H1 (cell line): ENCODE measurements around the gene AGBL4. TPM values are rescaled to one million over a fixed set of nuclear protein-coding genes. Genes with fewer than 3 reads are reported as not detected.

Experiments used
- CTCF ChIA-PET: fragments of 300-600 bp; sonication (Branson Sonifier 250); formaldehyde crosslinking; loops from one replicate; lab custom pipeline; 2021; ENCODE audit not compliant: partially characterized antibody; lab: Charles Lee
- POLR2A ChIA-PET: fragments of 300-600 bp; sonication (Branson Sonifier 250); formaldehyde crosslinking; loops from one replicate; lab custom pipeline; 2021; ENCODE audit warnings: inconsistent platforms; ENCODE audit not compliant: partially characterized antibody; lab: Charles Lee
- DNase-seq, 2 experiments: peaks; one replicate each; pipeline versions ENCODE4 v3.0.0 to v3.0.0-alpha.2; 2010 to 2022; ENCODE audit warnings: low spot score in 2 of 2, low read depth in 1 of 2, mixed read lengths in 1 of 2
- FAIRE-seq: peaks from 2 replicates; lab custom pipeline; 2011; peaks lifted over from hg19 to GRCh38; lab: Jason Lieb, UNC
- H2AFZ ChIP-seq: 2 replicates; pipeline ENCODE4 v1.8.1; 2012; ENCODE audit warnings: low read length, inconsistent platforms
- H2AK5ac ChIP-seq: 2 replicates; pipeline ENCODE4 v1.6.1; 2013; ENCODE audit warnings: low read depth, low read length
- H2BK120ac ChIP-seq: replicated peaks from 2 replicates; pipeline ENCODE3; 2013; ENCODE audit warnings: low read depth, low read length, inconsistent platforms
- H2BK12ac ChIP-seq: 2 replicates; pipeline ENCODE4 v1.6.1; 2013; ENCODE audit warnings: low read depth, low read length
- H2BK15ac ChIP-seq: 2 replicates; pipeline ENCODE4 v1.6.1; 2013; ENCODE audit warnings: low read length
- H2BK20ac ChIP-seq: 2 replicates; pipeline ENCODE4 v1.6.1; 2013; ENCODE audit warnings: low read length
- H2BK5ac ChIP-seq: 2 replicates; pipeline ENCODE4 v1.6.1; 2013; ENCODE audit warnings: low read depth, low read length
- H3K14ac ChIP-seq: 2 replicates; pipeline ENCODE4 v1.6.1; 2013; ENCODE audit warnings: inconsistent platforms; ENCODE audit not compliant: insufficient read length
- H3K18ac ChIP-seq: 2 replicates; pipeline ENCODE4 v1.6.1; 2013; ENCODE audit warnings: low read length; ENCODE audit errors: extremely low read depth
- H3K23ac ChIP-seq: 2 replicates; pipeline ENCODE4 v1.6.1; 2013; ENCODE audit warnings: inconsistent platforms; ENCODE audit not compliant: insufficient read length
- H3K23me2 ChIP-seq: 2 replicates; pipeline ENCODE4 v1.6.1; 2013; ENCODE audit warnings: low read depth, low read length
- H3K27ac ChIP-seq: 2 replicates; pipeline ENCODE4 v1.6.1; 2011; ENCODE audit warnings: low read depth, low read length, inconsistent platforms
- H3K27me3 ChIP-seq, 4 experiments: replicated peaks in 1 of 4; 1 replicate in 1 of 4; 2 replicates in 3 of 4; pipeline versions ENCODE4 v1.6.1 to v1.8.1; 2011 to 2013; ENCODE audit warnings: low read length in 3 of 4, mild to moderate bottlenecking in 3 of 4, inconsistent platforms in 2 of 4, mixed read lengths in 2 of 4, moderate library complexity in 1 of 4; ENCODE audit not compliant: control insufficient read depth in 3 of 4, insufficient read depth in 3 of 4; ENCODE audit errors: extremely low read depth in 1 of 4
- H3K36me3 ChIP-seq, 4 experiments: 2 replicates each; pipeline versions ENCODE4 v1.6.1 to v1.8.1; 2011 to 2013; ENCODE audit warnings: mild to moderate bottlenecking in 4 of 4, low read length in 3 of 4, moderate library complexity in 2 of 4, control low read depth in 1 of 4, inconsistent platforms in 1 of 4; ENCODE audit not compliant: insufficient read depth in 4 of 4, control insufficient read depth in 2 of 4
- H3K4ac ChIP-seq: replicated peaks from 2 replicates; pipeline ENCODE3; 2013; ENCODE audit warnings: low read length, low read depth, mixed read lengths, inconsistent platforms; ENCODE audit not compliant: insufficient read length
- H3K4me1 ChIP-seq, 4 experiments: replicated peaks in 1 of 4; 1 replicate in 1 of 4; 2 replicates in 3 of 4; pipeline versions ENCODE4 v1.6.1 to v1.8.1; 2011 to 2013; ENCODE audit warnings: low read length in 3 of 4, inconsistent platforms in 2 of 4, mixed read lengths in 1 of 4; ENCODE audit not compliant: insufficient read depth in 4 of 4, control insufficient read depth in 3 of 4
- H3K4me2 ChIP-seq, 2 experiments: 2 replicates each; pipeline versions ENCODE4 v1.6.1 to v1.8.1; 2011 to 2013; ENCODE audit warnings: low read depth in 2 of 2, low read length in 2 of 2, control low read depth in 1 of 2, inconsistent platforms in 1 of 2, mild to moderate bottlenecking in 1 of 2; ENCODE audit not compliant: insufficient read depth in 1 of 2
- H3K4me3 ChIP-seq, 4 experiments: fragments of 200-600, 300-600 bp in 1 of 4; sonication (generic), shearing (Covaris generic), sonication (Bioruptor Twin) in 1 of 4; 2 replicates each; pipeline versions ENCODE4 v1.5.1 to v1.8.1; 2011 to 2016; ENCODE audit warnings: low read length in 4 of 4, low read depth in 3 of 4, control low read depth in 2 of 4, inconsistent platforms in 2 of 4, mild to moderate bottlenecking in 2 of 4, mixed read lengths in 1 of 4, moderate library complexity in 1 of 4; ENCODE audit not compliant: insufficient read depth in 2 of 4; ENCODE audit errors: extremely low read depth in 1 of 4
- H3K56ac ChIP-seq: replicated peaks from 2 replicates; pipeline ENCODE3; 2013; ENCODE audit warnings: low read depth, mild to moderate bottlenecking, mixed read lengths, low read length, inconsistent platforms; ENCODE audit not compliant: insufficient read length
- H3K79me1 ChIP-seq: 2 replicates; pipeline ENCODE4 v1.6.1; 2013; ENCODE audit warnings: low read depth, low read length, control low read depth
- H3K79me2 ChIP-seq, 2 experiments: 2 replicates each; pipeline versions ENCODE4 v1.6.1 to v1.8.1; 2012 to 2013; ENCODE audit warnings: low read length in 2 of 2, mild to moderate bottlenecking in 2 of 2, inconsistent platforms in 1 of 2; ENCODE audit not compliant: insufficient read depth in 2 of 2, control insufficient read depth in 1 of 2
- H3K9ac ChIP-seq, 4 experiments: replicated peaks in 1 of 4; 1 replicate in 1 of 4; 2 replicates in 3 of 4; pipeline versions ENCODE4 v1.6.1 to v1.8.1; 2011 to 2013; ENCODE audit warnings: low read depth in 3 of 4, low read length in 3 of 4, control low read depth in 2 of 4, mild to moderate bottlenecking in 2 of 4, moderate library complexity in 2 of 4, inconsistent platforms in 1 of 4; ENCODE audit errors: extremely low read depth in 1 of 4
- H3K9me3 ChIP-seq, 2 experiments: 2 replicates each; pipeline versions ENCODE4 v1.6.1 to v1.8.1; 2012 to 2013; ENCODE audit warnings: mild to moderate bottlenecking in 2 of 2, moderate library complexity in 2 of 2, control low read depth in 1 of 2, inconsistent platforms in 1 of 2, low read depth in 1 of 2, low read length in 1 of 2, mixed read lengths in 1 of 2; ENCODE audit not compliant: insufficient read depth in 2 of 2
- H4K20me1 ChIP-seq, 2 experiments: replicated peaks in 1 of 2; 2 replicates each; pipeline versions ENCODE3 to v1.8.1; 2011 to 2013; ENCODE audit warnings: inconsistent platforms in 2 of 2, low read length in 2 of 2, mild to moderate bottlenecking in 1 of 2; ENCODE audit not compliant: insufficient read depth in 2 of 2, control insufficient read depth in 1 of 2
- H4K5ac ChIP-seq: 2 replicates; pipeline ENCODE4 v1.6.1; 2013; ENCODE audit warnings: low read length, low read depth, mixed read lengths, inconsistent platforms; ENCODE audit not compliant: insufficient read length
- H4K8ac ChIP-seq: 2 replicates; pipeline ENCODE4 v1.8.0; 2013; ENCODE audit warnings: mild to moderate bottlenecking, moderate library complexity, low read length, inconsistent platforms; ENCODE audit not compliant: insufficient read depth; ENCODE audit errors: extremely low read depth
- H4K91ac ChIP-seq: replicated peaks from 2 replicates; pipeline ENCODE3; 2013; ENCODE audit warnings: low read length, mixed read lengths, inconsistent platforms; ENCODE audit not compliant: insufficient read length
- CEBPB ChIP-seq: IDR thresholded peaks from 2 replicates; pipeline ENCODE4 v1.6.1; 2012; ENCODE audit warnings: low read depth, low read length
- CTBP2 ChIP-seq: IDR thresholded peaks from 2 replicates; pipeline ENCODE4 v1.7.0; 2011; ENCODE audit warnings: borderline replicate concordance, mild to moderate bottlenecking, moderate library complexity, mixed read lengths, low read length; ENCODE audit not compliant: insufficient read depth, insufficient read length
- EP300 ChIP-seq, 2 experiments: IDR thresholded peaks; 1 replicate in 1 of 2; 2 replicates in 1 of 2; pipeline ENCODE4 v1.6.1; 2011 to 2012; ENCODE audit warnings: low read depth in 2 of 2, low read length in 2 of 2, mild to moderate bottlenecking in 2 of 2, borderline replicate concordance in 1 of 2, inconsistent platforms in 1 of 2, moderate library complexity in 1 of 2
- EZH2 ChIP-seq: fragments of 200-600 bp; sonication (generic); IDR thresholded peaks from 2 replicates; pipeline ENCODE4 v1.7.1; 2012; ENCODE audit warnings: low read depth, mild to moderate bottlenecking, moderate library complexity, low read length, inconsistent platforms; ENCODE audit not compliant: severe bottlenecking
- FOSL1 ChIP-seq: IDR thresholded peaks from 2 replicates; pipeline ENCODE4 v1.6.1; 2011; ENCODE audit warnings: mild to moderate bottlenecking, low read depth, low read length, moderate library complexity; ENCODE audit not compliant: insufficient read depth
- JUND ChIP-seq: IDR thresholded peaks from 2 replicates; pipeline ENCODE4 v1.6.1; 2011; ENCODE audit warnings: mild to moderate bottlenecking, improper control_type of control experiment, low read length
- POU5F1 ChIP-seq: IDR thresholded peaks from 2 replicates; pipeline ENCODE4 v1.6.1; 2011; ENCODE audit warnings: low read depth, mild to moderate bottlenecking, low read length, moderate library complexity
- RFX5 ChIP-seq: IDR thresholded peaks from 2 replicates; pipeline ENCODE4 v1.6.1; 2011; ENCODE audit warnings: low read depth, low read length, improper control_type of control experiment, borderline replicate concordance
- SIX5 ChIP-seq: IDR thresholded peaks from 2 replicates; pipeline ENCODE4 v1.6.1; 2011; ENCODE audit warnings: mild to moderate bottlenecking, low read depth, low read length
- SP2 ChIP-seq: IDR thresholded peaks from 2 replicates; pipeline ENCODE4 v1.6.1; 2012; ENCODE audit warnings: mild to moderate bottlenecking, low read length, inconsistent platforms
- TBP ChIP-seq: IDR thresholded peaks from 2 replicates; pipeline ENCODE4 v1.6.1; 2011; ENCODE audit warnings: low read depth, low read length, improper control_type of control experiment
- ZNF274 ChIP-seq: IDR thresholded peaks from 2 replicates; pipeline ENCODE4 v1.7.0; 2012; ENCODE audit warnings: low read length, borderline replicate concordance; ENCODE audit errors: extremely low read depth
- WGBS, 2 experiments: shearing (Covaris generic) in 1 of 2; methylation state at CpG; one replicate each; pipeline versions ENCODE4 v1.1.6 to v1.1.7; 2013 to 2015; ENCODE audit warnings: low lambda C conversion rate in 2 of 2, mixed read lengths in 2 of 2, inconsistent platforms in 1 of 2, low coverage in 1 of 2, missing lambda C conversion rate in 1 of 2; ENCODE audit not compliant: insufficient replicate concordance in 2 of 2, insufficient coverage in 1 of 2, insufficient read length in 1 of 2; ENCODE audit errors: extremely low coverage in 1 of 2, missing lambda C conversion rate in 1 of 2; 5-methylcytosine and 5-hydroxymethylcytosine counted together
- polyA plus RNA-seq, 7 experiments: library from polyadenylated mRNA; depleted of rRNA in 3 of 7; stranded (reverse) in 5 of 7; unstranded in 2 of 7; fragments of >200 nt in 5 of 7; fragments of 200-250 nt in 2 of 7; gene quantifications; 1 replicate in 5 of 7; 2 replicates in 1 of 7; 4 replicates in 1 of 7; pipeline versions ENCODE4 v1.2.1 to v1.2.3, GENCODE V29; 2011 to 2013; ENCODE audit warnings: missing spikeins in 2 of 7, mixed read lengths in 2 of 7
- total RNA-seq: library from RNA; stranded (reverse); fragmentation: NEBNext Ultra II Directional; extraction: Animal tissue kit (Norgen Biotek cat#: 25700); gene quantifications from 2 replicates; pipeline ENCODE4 v1.2.1, GENCODE V29; 2021

AGBL4 gene
- total and polyA plus RNA-seq, 2 of the 8 experiments (the other 6 are each of a cell fraction or from before 2014, with no cell fraction given) = 0.41 to 0.45 TPM

GRCh38 chr1:48848035-48848434 lies 1175.7 kb downstream of the AGBL4 start:
- Histone ChIP-seq H2BK20ac (no peak overlapping the region), H3K23ac (no peak overlapping the region), H3K36me3 (no peaks in the 10 kb centered on the region), H2AK5ac (no peak overlapping the region), H2BK5ac (no peak overlapping the region), H4K8ac (no peak overlapping the region), H4K91ac (no peak overlapping the region), H3K4me1 (peaks cover 0 to 5% (median 0%) of the 10 kb centered on the region in 4 experiments; a peak in 2 of 7 replicates), H3K27ac (no peak overlapping the region), H3K9ac (no peak overlapping the region), H3K9me3 (no peaks in the 10 kb centered on the region), H3K79me1 (no peaks in the 10 kb centered on the region), H3K4me2 (no peak overlapping the region), H3K23me2 (no peaks in the 10 kb centered on the region)
- ChIA-PET POLR2A (interaction anchor here (0.6 kb wide), 1 partner anchor 294 kb away, joined by 3 read pairs; no protein-coding TSS in a partner anchor), CTCF (no interaction called here)
- TF ChIP-seq CEBPB (no peak), POU5F1 (no peak), FOSL1 (no peak), EZH2 (no peak), SP2 (no peak), EP300 (IDR thresholded peaks at IDR 0.05; ENCODE audit: borderline replicate concordance in 1 of 2, low read depth in 2 of 2, low read length in 2 of 2) (no peak), JUND (no peak), ZNF274 (no peak), SIX5 (no peak), RFX5 (no peak), CTBP2 (no peak), TBP (no peak)
- TF ChIP-seq, all 59 proteins: peak for 0
- Histone ChIP-seq H3K79me2 (no peaks in the 10 kb centered on the region), H4K20me1 (no peaks in the 10 kb centered on the region), H3K18ac (no peak overlapping the region), H3K56ac (no peak overlapping the region), H3K4ac (no peak overlapping the region), H3K14ac (no peak overlapping the region), H2BK12ac (no peak overlapping the region), H2BK120ac (no peak overlapping the region), H2BK15ac (no peak overlapping the region), H2AFZ (no peak overlapping the region), H4K5ac (no peak overlapping the region), H3K4me3 (no peak overlapping the region), H3K27me3 (no peaks in the 10 kb centered on the region)
- FAIRE-seq (no peak), DNase-seq (no peak)
- WGBS, 2 experiments = 93% methylated on average over 2 of the region's 2 CpGs; no CpG with 5 or more reads in 1 of the 2 experiments
